ENCODE results near the gene FAM229A.
A peak's percentile ranks its signal among the peaks of the same experiment; 100 is the strongest.
"Not testable (repeated sequence)": the region's sequence is repeated elsewhere in the genome, so short reads cannot be mapped to it uniquely, and the experiment has no call there.

The FAM229A gene

DNA sequence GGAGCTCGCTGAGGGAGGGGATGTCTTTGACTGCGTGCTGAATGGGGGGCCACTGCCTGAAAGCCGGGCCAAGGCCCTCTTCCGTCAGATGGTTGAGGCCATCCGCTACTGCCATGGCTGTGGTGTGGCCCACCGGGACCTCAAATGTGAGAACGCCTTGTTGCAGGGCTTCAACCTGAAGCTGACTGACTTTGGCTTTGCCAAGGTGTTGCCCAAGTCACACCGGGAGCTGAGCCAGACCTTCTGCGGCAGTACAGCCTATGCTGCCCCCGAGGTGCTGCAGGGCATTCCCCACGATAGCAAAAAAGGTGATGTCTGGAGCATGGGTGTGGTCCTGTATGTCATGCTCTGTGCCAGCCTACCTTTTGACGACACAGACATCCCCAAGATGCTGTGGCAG, 1.4 kb upstream of the FAM229A start:
- no peak overlapping the region for H3K4me3 ChIP-seq (ENCODE audit: low read length)
- no peak for DNase-seq (ENCODE audit: low read depth)
- TF ChIP-seq, protein P1, sequence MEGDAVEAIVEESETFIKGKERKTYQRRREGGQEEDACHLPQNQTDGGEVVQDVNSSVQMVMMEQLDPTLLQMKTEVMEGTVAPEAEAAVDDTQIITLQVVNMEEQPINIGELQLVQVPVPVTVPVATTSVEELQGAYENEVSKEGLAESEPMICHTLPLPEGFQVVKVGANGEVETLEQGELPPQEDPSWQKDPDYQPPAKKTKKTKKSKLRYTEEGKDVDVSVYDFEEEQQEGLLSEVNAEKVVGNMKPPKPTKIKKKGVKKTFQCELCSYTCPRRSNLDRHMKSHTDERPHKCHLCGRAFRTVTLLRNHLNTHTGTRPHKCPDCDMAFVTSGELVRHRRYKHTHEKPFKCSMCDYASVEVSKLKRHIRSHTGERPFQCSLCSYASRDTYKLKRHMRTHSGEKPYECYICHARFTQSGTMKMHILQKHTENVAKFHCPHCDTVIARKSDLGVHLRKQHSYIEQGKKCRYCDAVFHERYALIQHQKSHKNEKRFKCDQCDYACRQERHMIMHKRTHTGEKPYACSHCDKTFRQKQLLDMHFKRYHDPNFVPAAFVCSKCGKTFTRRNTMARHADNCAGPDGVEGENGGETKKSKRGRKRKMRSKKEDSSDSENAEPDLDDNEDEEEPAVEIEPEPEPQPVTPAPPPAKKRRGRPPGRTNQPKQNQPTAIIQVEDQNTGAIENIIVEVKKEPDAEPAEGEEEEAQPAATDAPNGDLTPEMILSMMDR (IDR thresholded peaks at IDR 0.05; ENCODE audit: insufficient read depth, low read depth, low read length, missing control alignments) = no peak

DNA sequence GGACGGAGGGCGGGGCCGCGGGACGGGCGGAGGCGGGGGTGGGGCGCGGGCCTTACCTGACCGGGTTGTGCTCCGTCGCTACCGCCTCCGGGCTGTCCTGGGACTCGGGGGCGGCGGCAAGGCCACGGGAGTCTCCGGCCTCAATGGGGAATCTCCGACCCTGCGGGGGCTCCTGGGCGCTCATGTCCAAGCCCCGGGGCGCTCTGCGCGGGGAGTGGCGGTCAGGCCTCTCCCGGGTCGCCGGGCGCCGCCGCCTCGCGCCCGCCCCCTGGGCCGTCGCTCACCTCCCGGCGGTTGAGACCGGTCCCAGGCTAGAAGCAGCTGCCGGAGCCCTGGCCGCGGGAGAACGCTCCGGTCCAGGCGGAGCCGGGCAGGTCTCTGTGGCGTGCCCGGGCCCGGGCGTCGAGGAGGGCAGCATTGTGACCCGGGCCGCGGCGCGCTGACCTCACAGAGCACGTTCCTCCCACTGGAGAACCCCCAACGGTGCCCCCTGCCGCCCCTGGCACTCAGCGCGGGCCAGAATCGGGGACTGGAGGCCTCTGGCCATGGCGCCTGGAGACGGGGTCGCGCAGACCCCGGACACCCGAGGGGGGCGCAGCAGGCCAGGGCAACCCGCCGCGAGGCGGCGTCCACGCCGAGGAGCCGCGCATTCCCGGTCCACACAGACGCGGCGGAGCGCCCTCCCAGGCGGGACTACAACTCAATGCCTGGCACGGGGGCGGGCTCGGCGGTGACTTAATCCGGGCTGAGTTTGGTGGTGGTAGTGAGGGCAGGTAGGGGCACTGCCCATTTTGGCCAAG, 411 bp downstream of the FAM229A start:
- TF ChIP-seq, protein P1 (IDR thresholded peaks at IDR 0.05; ENCODE audit: insufficient read depth, low read depth, low read length, missing control alignments) = no peak
- peak; percentile 37 for DNase-seq (ENCODE audit: low read depth)
- peak overlapping the region; percentile 36 for H3K4me3 ChIP-seq (ENCODE audit: low read length)

DNA sequence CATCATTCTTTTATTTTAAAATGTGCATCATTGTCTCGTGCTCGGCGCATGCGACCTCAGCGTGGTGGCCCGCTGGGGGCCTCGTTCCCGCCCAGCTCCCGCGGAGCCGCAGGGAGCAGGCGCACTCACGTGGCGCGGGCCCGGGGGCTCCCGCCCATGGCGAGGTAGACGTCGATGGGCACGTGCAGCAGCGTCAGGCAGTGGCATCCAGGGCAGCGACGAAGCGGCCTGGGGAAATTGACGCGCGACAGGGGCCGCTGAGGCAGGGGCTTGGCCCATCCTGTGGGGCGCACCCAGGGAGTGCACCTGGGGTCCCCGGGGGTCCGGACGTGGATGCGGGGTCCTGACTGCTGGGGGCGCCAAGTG, 994 bp downstream of the FAM229A start:
- TF ChIP-seq, protein P1 (IDR thresholded peaks at IDR 0.05; ENCODE audit: insufficient read depth, low read depth, low read length, missing control alignments) = no peak
- DNase-seq (ENCODE audit: low read depth) = no peak
- H3K4me3 ChIP-seq (ENCODE audit: low read length) = no peak overlapping the region

DNA sequence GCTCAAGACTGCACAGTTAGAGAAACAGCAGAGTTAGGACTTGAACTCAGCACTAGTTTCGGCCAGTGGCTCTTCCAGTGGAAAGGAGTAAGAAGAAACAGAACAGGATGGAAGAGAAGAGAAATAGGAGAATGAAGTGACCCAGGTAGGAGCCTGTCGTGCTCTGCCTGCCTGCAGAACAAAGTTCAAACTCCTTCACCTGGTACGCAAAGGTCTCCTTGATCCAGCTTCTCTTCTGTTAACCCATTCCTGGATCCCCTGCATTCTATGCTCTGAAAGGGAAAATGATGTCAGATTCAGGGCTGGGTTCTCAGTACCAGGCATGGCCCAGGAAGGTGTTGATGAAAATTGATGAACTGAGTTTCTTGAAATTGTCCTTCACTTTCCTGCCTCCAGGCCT, 3.9 kb downstream of the FAM229A start:
- TF ChIP-seq, protein P1 (IDR thresholded peaks at IDR 0.05; ENCODE audit: insufficient read depth, low read depth, low read length, missing control alignments) = no peak
- no peak overlapping the region for H3K4me3 ChIP-seq (ENCODE audit: low read length)
- no peak for DNase-seq (ENCODE audit: low read depth)

DNA sequence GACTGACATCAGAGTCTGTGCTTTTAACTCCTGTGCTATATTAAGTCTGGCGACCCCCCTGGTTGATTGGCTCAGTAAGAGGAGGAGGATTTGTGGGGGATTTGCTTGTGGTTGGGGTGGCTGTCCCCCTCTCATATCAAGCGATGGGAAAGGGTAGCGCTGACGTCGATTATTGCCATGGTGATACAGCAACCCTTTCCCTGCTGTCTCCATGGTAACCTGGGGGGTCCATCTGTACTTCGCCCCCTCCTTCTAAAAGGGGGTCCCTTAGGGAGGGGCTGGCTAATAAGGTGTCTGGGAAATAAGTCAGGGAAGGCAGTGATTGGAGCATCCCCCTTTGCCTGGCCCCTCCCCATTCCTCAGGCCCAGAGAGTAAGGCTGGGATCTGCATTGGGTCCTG, 4.7 kb downstream of the FAM229A start:
- H3K4me3 ChIP-seq (ENCODE audit: low read length) = no peak overlapping the region
- DNase-seq (ENCODE audit: low read depth) = no peak
- TF ChIP-seq, protein P1 (IDR thresholded peaks at IDR 0.05; ENCODE audit: insufficient read depth, low read depth, low read length, missing control alignments) = no peak

DNA sequence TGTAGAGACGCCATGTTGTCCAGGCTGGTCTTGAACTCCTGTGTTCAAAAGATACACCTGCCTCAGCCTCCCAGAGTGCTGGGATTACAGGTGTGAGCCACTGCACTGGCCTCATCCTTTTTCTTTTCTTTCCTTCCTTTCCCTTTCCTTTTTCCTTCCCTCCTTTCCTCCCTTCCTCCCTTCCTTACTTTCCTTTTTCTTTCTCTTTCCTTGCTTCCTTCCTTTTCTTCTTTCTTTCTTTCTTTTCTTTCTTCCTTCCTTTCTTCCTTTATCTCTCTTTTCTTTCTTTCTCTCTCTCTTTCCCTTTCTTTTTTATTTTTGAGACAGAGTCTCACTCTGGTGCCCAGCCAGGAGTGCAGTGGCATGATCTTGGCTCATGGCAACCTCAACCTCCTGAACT, 5.8 kb downstream of the FAM229A start:
- DNase-seq (ENCODE audit: low read depth) = no peak
- no peak overlapping the region for H3K4me3 ChIP-seq (ENCODE audit: low read length)
- TF ChIP-seq, protein P1 (IDR thresholded peaks at IDR 0.05; ENCODE audit: insufficient read depth, low read depth, low read length, missing control alignments) = no peak

DNA sequence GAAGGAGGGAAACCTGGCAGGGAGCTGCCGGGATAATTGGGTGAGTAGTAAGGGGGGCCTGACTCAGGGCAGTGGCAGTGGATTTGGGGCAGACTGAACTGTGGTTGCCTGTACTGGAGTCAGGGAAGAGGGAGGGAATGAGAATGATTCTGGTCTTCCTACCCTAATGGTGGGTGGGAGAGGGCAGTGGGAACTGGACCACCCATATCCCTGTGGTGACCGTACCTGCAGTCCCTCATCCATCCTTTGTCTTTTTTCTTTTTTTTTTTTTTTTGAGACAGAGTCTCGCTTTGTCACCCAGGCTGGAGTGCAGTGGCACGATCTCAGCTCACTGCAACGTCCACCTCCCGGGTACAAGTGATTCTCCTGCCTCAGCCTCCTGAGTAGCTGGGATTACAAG, 6.5 kb downstream of the FAM229A start:
- H3K4me3 ChIP-seq (ENCODE audit: low read length); DNase-seq (ENCODE audit: low read depth): not testable (repeated sequence)

Measured in epithelial cell of esophagus (primary cell).